GM21737 (cell line): ENCODE measurements around the gene AURKA.
"Not testable (repeated sequence)": the region's sequence is repeated elsewhere in the genome, so short reads cannot be mapped to it uniquely, and the experiment has no call there.

Experiments
- ATAC-seq: cut with Tn5 transposase; IDR thresholded peaks from one replicate; pipeline ENCODE4 v1.9.1; 2021; ENCODE audit warnings: mild to moderate bottlenecking, moderate library complexity; ENCODE audit not compliant: unreplicated experiment

The AURKA gene

DNA sequence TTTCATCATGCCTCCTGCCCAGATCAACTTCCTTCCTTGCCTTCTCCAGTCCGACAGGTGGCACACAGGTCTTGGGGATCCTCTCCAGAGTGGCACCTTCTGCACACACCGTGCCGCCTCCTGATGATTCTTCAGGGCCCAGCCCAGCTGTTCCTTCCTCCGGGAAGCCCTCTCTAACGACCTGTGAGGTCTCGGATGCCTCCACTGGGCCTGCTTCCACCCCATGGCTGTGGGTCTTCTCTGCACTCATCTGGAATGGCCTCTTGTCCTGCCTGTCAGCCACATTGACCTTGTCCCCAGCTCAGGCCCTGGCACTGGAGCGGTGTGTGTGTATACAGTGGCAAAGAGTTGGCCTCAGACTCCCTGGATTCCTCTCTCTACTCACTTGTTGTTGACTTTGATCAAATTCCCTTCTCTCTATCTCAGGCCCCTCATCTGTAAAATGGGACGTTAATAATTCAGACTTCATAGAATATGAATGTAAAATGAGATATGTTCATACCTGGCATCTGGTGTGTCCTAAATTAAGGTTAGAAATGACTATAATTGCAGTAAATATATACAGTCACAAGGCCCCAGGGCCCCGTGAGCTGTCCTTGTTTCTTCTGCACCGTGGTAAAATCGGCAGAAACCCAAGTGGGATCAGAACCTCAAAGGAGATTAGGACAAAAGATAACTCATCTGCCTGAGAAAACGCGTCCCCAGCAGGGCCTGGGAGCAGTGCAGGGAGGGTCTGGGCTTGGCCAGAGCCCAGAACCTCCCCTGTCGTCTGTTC, 31.7 kb downstream of the AURKA start:
- no peak for ATAC-seq

GRCh38 chr20:56359212-56360132, 32.5 kb downstream of the AURKA start:
- ATAC-seq, result peak; percentile 8

DNA sequence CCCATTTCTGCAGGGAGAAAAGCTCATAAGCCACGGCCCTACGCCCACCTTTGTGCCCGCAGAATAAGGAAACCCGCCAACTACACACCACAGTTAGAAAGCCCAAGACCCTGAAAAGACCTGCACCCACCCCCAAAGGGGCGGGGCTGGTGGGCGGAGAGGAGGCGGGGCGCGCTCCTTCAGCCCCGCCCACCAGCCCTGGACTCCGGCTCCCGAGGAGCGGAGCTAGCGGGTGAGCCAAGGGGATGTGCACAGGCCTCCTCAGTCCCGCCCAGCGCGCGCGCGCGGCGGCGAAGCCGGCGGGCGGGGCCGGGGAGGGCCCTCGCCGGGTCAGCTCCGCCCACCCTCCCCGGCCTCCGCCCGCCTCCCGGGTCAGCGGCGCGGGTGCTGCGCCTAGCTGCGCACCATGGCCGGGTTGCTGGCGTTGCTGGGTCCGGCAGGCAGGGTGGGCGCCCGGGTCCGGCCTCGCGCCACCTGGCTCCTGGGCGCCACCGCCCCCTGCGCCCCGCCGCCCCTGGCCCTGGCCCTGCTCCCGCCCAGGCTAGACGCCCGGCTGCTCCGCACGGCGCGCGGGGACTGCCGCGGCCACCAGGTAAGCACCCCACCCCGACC, 33.3 kb downstream of the AURKA start, which contains the start of gene FAM210B:
Gene FAM210B (plus strand): TSS at position 375 of the 612 bp plus-strand sequence. CDS start 32 bp downstream, at position 407.
- ATAC-seq, result peak; percentile 100

- no peak for ATAC-seq
Observed at GRCh38 chr20:56358070-56358469, 33.9 kb downstream of the AURKA start.

DNA sequence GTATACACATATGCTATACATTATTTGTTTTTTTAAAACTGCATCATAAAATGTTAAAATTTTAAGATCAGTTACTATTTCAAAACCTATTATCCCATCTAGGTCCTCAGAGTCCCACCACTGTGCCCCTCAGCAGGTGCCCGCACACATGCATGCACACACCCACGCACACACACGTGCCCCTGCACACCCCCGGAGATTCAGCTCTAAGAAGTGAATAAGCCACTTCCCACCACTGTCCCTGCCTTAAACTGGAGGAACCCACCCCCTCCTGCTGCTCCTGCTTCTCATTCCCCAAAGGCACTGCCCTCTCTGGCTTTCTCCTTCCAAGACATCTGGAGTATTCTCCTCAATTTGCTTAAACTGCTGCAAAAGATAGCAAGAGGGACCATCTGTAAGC, 38.7 kb downstream of the AURKA start:
- no peak for ATAC-seq

GRCh38 chr20:56352345-56353055, 39.5 kb downstream of the AURKA start:
- no peak for ATAC-seq

- no peak for ATAC-seq
Observed at GRCh38 chr20:56350842-56351241, 41.2 kb downstream of the AURKA start.

GRCh38 chr20:56348746-56349145, 43.3 kb downstream of the AURKA start:
- no peak for ATAC-seq

DNA sequence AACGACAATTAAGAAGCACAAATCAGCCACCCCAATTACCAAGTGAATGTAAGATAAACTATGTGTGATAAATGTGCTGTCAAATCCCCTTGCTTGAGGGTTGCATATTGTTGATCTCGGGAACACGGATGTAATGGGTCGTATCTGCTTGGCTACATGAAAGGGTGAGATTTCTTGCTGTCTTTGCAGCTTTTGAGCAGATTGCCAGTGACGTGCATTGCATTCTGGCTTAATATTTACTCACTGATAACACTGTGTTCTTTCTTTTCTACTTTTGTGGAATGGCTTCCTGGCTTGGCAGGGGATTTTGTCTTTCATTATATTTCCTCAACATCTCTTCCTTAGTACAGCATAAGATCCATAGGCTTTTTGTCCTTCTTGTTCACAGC, 43.7 kb downstream of the AURKA start:
- no peak for ATAC-seq

DNA sequence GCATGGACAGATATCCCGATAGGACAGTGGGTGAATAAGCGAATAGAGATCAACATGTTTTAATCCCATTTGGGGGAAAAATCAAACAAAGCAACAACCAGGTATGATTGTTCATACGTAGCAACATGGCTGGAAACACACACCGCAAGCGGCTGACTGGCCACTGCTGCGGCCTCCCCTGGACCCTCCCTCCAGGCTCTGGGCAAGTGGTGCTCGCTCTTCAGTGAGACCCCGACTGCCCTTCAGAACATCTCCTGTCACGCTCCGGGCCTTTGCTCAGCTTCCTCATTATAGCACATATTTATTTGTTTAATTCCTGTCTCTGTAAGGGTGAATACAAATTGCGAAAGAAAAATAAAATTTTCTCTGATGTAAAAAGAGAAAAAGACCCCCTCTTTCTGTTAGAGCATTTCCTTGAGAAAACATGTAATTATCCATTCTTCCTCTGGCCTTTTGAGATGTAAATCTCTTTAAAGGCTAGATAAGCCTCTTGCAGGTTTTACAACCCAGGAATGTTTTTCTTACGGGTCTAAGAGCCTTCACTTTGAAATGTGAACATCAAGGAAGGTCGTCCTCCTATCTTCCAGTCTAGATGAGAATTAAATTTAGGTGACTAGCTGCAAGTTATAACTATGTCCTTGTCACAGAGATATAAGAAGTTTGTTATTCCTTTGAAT, 44.2 kb downstream of the AURKA start:
- no peak for ATAC-seq

GRCh38 chr20:56345911-56346310, 46.1 kb downstream of the AURKA start:
- ATAC-seq, result no peak

- no peak for ATAC-seq
Observed at GRCh38 chr20:56343861-56344381, 48.1 kb downstream of the AURKA start.

DNA sequence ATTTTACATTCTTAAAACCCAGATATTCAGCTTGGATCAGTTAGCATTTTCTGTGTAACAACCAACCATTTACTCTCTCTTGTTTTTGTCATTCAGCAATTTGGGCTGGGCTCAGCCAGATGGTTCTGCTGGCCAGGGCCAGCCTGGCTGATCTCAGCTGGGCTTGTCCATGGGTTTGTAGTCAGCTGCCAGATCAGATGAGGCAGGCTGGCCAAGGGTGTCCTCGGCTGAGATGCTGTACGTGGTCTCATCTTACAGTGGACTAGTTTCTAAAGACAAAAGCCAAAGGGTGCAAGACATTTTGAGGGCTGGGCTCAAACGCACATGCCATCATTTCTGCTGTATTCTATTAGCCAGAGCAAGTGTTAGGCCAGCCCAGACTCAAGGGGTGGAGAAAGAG, 49.2 kb downstream of the AURKA start:
- no peak for ATAC-seq

DNA sequence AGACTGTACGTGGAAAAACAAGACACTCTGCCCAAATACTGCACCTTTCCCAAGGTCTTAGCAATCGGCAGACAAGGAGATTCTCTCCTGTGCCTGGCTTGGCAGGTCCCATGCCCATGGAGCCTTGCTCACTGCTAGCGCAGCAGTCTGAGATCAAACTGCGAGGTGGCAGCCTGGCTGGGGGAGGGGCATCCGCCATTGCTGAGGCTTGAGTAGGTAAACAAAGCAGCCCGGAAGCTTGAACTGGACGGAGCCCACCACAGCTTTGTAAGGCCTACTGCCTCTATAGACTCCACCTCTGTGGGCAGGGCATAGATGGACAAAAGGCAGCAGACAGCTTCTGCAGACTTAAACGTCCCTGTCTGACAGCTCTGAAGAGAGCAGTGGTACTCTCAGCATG, 55.3 kb downstream of the AURKA start:
- ATAC-seq, result not testable (repeated sequence)

DNA sequence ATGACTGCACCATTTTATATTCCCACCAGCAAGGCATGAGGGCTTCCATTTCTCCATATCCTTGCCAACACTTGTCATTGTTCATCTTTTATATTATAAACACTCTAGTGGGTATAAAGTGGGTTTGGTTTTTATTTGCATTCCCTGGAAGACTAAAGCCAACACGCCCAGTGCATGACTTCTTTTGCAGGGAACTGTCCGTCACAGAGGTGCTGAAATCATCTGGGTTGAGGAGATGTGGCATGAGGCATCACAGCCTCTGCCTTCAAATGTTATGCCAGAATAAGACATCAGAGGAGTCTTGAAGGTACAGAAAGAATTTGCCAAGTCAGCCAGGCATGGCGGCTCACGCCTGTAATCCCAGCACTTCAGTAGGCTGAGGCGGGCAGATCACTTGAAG, 63.2 kb downstream of the AURKA start:
- no peak for ATAC-seq

GRCh38 chr20:56324806-56325205, 67.2 kb downstream of the AURKA start:
- ATAC-seq, result no peak

DNA sequence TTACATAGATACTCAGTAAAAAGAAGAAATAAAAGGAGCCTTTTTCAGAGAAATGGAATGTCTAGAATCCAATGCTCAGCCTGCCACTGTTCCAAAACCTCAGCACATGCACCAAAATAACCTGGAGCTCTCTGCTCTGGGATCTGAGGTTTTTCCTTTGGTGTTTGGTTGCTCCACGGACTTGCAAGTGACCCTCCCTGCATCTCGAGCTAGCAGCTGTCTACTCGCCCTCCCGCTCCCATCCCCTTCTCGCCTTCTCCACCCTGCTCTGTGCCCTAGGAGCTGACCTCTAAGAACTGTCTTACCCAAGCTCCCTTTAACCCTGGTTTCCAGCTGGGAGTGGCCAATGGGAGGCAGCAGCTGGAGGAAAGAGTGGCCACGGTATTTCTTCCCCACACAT, 68.4 kb downstream of the AURKA start:
- no peak for ATAC-seq

DNA sequence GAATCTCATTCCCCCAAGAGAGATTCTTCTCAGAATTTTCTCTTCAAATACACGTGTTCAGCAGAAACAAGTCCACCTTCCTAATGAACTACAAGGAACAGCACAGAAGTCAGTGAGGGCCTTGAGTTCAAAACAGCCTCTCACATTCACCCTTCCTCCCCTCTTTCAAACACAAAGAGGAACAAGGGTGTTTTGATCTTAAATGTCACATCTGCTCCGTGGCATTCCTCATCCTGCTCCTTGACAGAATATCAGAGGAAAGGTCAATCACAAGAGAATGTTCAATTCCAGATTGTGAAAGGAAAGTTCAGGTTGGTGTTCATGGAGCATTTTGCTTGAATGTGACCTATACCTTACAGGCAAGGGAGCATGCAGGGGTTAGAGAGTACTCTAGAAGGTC, 68.8 kb downstream of the AURKA start:
- no peak for ATAC-seq

- ATAC-seq, result no peak
Observed at GRCh38 chr20:56322681-56323080, 69.3 kb downstream of the AURKA start.
